HuH-7.5 (cell line): ENCODE data around the gene EDDM3A.
"Not testable (repeated sequence)": the region's sequence is repeated elsewhere in the genome, so short reads cannot be mapped to it uniquely, and the experiment has no call there.

Experiments used
- DNase-seq: peaks from one replicate; pipeline ENCODE4 v3.0.0; 2011; ENCODE audit warnings: low spot score

EDDM3A gene, protein sequence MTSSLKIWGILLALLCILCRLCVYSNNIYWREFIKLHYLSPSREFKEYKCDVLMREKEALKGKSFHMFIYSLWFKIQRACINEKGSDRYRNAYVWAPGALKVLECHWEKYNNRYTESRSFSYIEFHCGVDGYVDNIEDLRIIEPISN

DNA sequence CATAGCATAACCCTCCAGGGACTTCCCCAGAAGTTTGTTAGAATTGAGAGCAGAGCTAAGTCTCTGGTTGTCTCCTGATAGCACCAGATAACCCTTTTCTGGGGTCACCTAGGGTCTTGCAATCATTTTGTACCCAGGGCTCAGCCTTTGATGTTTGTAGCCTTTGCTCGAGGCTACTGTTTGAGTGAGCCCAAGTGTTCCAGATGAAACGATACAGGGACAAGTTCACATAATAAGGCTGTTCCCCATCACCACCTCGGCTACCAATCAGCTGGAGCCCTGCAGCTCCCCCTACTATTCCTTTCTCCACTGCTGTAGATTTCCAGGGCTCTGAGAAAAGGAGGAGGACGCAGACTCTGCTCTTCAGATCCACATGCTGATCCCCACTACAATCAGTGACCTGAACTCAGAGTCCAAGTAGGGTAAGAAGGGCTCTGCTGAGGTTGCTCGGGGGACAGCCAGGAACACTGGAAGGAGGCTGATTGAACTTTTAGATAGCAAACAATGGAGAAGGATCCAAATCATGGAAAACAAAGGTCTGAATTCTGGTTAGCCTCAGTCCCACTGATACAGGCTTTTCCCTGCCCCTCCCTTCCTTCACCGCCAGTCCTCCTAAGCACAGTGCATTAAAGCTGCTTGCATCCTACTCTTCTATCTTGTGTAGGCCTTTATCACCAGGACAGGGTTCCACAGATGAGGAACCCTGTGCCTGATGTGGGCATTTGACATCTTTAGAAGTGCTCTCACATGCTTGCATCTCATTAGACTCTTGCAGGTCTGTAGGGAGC, at the start of gene EDDM3A:
EDDM3A (plus strand) TSS at position 317 of the 788 bp plus-strand sequence. CDS start 1,694 bp downstream, outside the sequence.
- no peak for DNase-seq

DNA sequence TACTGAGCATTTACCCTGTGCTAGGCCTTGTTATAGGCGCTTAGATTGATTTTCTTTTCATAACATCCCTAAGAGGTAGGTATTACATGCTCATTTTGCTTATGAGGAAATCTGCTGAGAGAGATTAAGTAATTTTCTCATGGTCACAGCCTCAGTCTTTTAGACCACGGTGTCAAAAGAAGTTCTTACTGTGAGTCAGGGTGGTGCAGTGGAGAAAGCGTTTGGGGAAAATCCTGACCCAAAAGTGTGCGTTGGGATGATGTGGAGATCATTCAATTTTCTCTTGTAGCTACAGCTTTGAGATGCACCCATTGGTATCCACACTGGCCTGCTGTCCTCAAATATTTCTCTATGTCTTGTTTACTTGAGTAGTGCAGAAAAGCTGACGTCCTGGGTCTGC, 48.9 kb upstream of the EDDM3A start:
- no peak for DNase-seq

DNA sequence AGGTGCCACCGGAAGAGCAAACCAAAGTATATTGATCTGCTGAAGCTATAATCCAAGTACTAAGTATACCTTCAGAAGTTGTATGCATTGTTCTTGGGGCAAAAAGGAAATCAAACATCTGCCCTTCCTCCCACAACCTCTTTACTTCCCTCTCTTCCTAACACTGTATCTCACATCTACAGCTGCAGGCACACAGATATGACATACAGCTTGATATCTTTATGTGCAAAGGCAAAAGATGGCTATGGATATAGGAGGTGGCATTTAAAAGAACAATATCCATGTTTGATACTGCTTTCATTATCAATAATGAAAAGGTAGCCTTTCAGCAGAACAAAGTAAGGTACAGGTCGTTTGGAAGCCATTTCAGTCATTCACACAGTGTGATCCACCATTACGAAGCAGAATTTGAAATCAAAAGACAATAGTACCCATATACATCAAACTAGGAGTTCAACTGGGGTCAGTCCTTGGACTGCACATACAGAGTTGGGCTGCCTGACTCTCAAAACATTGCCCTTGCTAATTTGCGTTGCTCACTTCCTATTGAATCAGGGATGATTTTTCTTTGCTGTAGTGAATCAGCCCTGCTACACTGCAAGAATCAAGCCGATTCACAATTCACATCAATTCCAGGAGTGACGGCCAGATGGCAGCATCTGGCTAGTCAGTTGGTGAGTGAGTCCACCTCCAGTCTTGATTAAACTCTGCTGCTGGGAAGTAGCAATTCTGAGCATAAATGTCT, 48.2 kb upstream of the EDDM3A start:
- DNase-seq = no peak

DNA sequence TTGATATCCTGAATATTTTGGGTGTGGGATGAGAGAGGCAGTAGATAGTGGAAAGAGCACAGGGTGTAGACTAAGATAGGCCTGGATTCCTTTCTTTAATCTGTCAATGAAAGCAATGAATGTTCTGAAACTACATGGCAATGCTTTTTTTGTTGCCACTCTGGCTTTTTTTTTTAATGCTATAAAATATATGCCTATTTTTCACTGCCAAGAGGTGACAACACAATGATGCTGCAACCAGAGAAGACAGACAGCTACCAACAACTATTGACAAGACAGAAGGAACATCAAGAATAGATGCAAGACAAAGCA, 47.7 kb upstream of the EDDM3A start:
- no peak for DNase-seq

DNA sequence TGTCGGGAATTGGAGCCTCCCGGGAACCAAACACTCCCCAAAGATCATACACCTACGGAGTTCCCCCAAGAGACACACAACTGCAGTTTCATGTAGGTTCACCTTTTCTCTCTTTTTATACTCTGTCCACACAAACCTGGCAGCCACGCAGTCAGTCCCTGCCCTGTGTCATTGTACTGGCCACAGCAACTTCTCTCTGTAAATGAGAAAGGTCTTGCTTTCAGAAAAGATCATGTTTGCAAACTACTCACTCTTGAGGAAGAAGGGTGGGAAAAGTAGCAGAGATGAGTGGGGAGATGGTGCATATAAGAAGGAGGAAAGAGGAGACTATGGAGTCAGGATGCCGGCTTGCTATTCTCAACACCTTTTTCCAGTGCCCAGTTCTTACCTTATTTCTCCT, 46.8 kb upstream of the EDDM3A start:
- no peak for DNase-seq

DNA sequence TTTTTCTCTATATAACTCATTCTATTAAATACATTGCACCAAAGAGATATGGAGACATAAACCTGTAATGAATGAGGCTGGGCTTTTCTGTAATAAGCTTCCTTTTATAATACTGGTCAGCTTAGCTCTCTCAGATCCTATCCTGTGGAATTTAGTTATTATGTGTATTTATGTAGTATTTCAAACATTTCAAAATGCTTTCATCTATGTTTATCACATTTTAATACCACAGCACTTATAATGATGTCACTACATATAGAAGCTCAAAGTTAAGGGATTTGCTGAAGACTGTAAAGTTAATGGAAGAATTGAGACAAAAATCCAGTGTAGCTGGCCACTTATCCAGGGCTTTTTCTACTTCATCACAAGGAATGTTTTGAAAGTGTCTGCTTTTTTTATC, 45.8 kb upstream of the EDDM3A start:
- no peak for DNase-seq

DNA sequence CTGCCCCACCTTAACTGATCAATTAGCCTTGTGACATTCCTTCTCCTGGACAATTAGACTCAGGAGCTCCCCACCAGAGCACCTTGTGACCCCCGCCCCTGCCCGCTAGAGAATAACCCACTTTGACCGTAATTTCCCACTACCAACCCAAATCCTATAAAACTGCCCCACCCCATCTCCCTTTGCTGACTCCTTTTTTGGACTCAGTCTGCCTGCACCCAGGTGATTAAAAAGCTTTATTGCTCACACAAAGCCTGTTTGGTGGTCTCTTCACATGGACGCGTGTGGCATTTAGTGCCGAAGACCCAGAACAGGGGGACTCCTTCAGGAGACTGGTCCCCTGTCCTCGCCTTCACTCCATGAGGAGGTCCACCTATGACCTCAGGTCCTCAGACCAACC, 44.7 kb upstream of the EDDM3A start:
- not testable (repeated sequence) for DNase-seq

DNA sequence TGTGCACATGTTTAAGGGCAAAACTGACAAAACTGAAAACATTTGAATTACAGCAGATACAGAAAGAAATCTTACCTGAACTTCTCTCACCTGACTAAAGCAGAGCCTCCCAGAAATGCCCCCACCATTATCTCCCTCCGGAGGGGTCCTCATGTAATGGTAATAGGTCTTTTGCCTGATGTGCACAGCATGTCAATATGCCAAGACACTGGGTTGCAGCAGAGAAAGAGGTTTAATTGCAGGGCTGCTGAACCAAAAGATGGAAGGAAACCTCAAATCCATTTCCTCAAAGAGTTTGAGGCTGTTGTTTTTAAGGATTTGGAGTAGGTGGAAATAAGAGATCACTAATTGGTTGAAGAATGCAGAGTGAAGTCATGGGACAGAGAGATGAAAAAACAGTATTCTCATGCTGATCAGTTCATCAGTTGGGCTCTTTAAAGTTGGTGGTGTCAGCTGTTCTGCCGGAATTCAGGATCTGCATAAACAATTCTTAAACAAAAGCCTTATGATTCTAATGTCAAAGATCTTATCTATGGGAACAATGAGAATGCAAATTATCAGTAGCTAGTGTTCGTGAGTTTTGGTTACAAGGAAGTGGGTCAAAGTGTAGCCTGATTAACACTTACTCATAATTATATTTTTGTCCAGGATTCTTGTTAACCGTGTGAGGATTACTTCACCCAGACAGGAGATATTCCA, 38.9 kb upstream of the EDDM3A start:
- DNase-seq = no peak

DNA sequence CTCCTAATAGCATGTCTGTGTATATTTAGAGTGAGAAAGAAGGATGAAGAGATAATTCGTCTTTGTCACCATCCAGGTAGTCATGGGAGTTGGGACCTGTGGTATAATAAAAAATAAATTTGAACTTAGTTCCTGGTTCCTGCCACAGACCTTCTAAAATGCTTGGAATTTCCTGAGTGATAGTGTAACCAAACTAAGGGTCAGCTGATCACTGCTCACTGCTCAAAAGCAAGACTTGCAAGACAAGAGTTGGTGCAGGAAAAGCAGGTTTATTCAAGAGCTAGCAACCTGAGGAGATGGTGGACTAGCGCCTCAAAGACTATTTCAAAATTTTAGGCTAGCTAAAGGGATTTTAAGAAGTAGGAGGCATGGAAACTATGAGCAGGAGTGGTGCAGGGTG, 38.1 kb upstream of the EDDM3A start:
- DNase-seq = no peak

DNA sequence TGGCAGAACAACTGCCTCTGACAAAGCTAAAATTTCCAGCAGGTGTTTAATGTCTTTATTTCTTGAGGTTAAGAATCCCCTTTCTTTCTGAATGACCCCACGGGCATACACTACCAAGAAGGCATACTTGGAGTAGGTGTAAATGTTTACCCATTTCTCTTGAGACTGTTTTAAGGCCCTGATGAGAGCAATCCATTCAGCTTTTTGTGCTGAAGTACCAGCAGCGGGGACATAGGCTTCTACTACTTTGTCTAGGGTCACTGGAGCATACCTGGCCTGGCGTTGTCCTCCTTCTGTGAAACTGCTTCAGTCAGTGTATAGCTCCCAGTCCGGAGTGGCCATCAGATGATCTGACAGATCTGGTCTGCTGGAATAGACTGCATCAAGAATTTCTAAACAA, 34.4 kb upstream of the EDDM3A start:
- DNase-seq = no peak

DNA sequence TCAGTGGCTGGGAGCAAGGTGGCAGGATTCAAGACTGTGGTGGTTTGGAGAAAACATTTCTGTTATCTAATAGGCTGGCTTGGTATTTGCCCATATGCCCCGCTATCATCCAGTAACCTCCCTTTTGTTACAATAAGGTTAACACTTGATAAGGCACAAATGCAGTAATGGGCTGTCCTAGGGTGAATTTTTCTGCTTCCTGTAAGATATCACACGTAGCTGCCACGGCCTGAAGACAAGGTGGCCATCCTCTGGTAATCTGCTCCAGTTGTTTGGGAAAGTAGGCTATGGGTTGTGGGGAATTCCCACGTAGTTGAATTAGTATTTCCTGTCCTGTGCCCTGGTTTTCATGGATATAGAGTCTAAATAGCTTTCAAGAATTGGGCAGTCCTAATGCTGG, 34.0 kb upstream of the EDDM3A start:
- no peak for DNase-seq

DNA sequence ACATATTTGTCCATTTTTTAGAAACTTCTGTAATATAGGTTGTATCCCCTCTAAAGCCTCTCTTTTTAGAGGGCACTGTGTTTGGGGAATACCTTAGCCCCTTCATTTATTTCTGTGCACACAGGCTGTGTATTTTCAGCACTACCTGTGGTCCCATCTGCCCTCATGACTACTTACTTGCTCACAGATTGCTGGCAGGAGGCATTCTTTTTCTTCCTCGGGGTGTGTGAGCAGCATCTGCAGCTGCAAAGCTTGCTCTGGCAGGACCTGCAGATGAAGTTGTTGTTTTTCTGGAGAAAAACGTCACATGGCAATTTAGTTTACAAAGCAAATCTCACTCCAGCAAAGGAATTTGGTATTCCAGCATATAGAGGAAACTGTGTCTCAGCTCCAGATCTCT, 32.8 kb upstream of the EDDM3A start:
- no peak for DNase-seq

DNA sequence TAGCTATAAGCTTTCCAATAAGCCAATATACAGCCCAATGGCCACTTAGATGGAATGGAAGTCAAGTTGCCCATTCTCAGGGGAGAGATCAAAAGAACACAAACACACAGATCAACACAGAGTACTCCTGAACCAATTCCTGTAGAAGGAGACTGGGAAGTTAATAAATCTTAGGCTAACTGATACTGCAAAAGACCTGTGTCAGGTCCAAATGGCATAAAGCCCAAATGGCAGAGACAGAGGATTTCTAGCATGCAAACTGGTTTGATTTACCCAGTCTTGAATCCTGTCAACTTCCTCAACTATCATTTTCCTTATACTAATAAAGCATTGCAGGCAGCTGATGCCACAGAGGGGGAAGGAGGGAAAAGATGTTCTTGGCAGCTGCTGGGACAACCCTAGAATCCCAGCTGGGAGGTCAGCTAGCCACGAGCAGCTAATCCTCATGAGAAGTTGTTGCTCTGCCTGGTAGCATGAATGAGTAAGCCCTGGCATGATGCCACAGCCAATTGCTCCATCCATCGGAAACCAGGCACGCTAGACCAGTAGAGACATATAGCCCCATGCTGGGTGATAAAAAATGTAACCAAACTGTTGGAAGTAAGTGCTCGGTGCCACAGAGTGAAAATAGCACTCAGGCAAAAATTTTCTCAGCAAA, 31.0 kb upstream of the EDDM3A start:
- DNase-seq = no peak

DNA sequence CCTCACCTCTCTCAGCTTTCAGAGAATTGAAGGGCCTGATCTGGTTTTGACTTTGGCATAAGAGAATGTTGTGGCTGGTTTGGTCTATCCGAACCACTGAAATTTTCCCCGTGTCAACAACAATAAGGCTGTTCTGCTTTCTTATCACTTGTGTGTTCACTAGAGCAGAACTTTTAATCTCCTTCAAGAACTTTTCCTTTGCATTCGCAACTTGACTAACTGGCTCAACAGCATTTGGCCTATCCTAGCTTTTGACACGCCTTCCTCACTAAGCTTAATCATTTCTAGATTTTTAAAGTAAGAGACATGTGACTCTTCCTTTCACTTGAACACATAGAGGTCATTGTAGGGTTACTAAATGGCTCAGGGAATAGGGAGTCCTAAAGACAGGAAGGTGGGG, 25.9 kb upstream of the EDDM3A start:
- no peak for DNase-seq

DNA sequence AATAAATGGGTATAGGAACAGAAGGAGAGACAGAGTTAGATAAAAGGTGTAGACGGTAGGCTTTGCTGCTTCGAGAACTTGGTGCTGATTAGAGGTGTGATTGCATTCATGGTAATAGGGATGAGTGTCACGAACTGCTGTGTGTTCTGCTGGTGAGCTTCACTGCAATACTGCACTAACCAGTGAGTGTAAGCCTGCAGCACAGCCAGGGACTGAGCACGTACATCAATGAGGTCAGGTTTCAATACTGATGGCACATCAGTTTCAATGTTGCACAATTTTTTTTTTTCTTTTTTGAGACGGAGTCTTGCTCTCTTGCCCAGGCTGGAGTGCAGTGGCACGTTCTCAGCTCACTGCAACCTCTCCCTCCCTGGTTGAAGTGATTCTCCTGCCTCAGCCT, 24.9 kb upstream of the EDDM3A start:
- DNase-seq = no peak

DNA sequence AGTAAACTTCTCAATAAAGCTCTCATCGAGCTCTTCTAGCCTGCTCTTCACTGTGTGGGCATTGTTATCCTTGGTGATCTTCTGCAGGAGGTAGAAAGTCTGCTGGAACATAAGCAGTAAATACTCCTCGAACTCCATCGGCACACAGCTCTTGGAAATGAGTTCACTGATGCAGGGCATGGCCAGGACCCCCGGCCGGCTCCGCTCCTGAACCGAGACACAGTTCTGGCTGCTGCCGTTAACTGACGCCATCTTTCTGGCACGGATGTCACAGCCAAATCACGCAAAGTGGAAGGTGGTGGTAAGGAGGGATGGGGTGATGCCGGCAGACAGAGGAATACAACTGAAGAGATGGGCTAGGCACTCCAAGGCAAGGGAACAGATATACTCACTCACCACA, 23.7 kb upstream of the EDDM3A start:
- no peak for DNase-seq

DNA sequence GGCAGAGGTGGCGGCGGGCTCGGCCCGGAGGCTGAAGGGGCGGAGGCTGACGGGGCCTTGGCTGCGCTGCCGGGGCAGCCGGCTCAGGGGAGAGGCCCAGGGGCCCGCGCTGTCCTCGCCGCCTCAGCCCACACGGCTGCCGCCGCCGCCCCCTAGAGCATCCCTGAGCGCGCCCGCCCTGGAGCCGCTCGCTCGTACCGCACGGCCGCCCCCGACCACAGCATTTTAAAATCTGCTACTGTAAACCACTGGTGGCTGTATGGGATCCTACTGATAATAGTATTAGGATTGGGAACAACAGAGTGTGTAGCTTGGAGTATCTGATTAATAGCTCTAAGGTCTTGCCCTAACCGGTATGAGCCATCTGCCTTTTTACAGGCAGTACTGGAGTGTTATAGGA, 22.2 kb upstream of the EDDM3A start:
- no peak for DNase-seq

DNA sequence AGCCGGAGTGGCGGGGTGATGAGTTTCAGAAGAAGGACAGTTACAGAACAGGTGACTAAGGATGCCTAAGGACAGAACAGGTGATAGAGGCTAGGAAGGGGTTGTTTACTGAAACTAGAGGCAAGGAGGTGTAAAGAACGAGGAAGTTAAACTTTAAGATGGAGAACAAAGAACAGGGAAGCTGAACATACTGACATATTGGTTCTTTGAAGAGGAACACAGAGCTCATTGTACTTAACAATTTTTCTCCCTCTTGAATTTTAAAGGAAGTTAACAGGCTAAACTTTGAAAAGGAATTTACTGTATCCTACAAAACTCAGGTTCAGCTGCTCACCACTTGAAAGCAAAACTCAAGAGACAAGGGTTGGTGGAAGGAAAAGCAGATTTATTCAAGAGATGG, 19.6 kb upstream of the EDDM3A start:
- not testable (repeated sequence) for DNase-seq

DNA sequence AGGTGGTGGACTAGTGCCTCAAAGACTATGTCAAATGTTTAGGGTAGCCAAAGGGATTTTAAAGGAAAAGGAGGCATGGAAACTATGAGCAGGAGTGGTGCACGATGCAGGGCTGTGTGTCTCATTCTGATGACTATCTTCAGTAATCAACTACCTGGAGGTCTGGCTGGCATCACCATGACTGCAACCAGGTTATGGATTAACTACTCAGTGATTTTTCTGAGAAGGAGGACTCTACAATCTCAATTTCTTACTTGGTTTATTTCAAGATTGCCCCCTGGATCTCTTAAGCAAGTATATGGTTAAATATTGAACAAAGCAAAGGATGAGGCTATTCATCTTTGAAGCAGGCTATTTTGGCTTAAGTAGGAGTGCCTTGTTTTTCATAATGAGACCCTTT, 19.2 kb upstream of the EDDM3A start:
- DNase-seq = no peak

DNA sequence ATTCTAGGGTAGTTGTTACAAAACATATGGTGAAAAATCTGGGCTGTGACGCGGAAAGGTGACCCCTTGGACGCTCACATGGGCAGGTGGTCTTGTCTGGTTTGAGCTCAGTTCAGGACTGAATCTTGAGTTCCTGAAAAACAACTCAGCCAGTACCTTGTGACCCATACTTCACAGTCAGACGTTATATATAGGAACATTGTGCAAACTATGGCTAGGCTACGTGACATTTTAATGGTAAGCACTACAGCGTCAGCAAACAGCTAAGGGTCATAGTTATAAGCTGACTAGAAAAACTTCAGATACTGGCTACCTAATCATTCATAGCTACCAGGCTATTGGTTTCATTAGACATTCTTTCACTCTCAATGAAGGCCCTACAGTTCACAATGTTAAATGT, 14.8 kb upstream of the EDDM3A start:
- no peak for DNase-seq

DNA sequence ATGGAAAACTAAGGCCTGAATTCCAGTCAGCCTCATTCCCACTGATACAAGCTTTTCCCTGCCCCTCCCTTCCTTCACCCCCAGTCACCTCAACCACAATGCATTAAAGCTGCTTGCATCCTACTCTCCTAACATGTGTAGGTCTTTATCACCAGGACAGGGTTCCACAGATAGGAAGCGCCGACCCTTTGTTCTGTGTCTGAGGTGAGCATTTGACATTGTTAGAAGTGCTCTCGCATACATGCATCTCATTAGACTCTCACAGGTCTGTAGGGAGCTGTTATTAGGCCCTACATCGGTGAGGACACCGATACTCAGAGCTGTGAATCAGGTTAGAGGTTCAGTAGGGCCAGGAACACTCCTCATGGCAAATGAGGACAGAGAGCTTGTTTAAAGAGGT, 13.2 kb upstream of the EDDM3A start:
- no peak for DNase-seq

DNA sequence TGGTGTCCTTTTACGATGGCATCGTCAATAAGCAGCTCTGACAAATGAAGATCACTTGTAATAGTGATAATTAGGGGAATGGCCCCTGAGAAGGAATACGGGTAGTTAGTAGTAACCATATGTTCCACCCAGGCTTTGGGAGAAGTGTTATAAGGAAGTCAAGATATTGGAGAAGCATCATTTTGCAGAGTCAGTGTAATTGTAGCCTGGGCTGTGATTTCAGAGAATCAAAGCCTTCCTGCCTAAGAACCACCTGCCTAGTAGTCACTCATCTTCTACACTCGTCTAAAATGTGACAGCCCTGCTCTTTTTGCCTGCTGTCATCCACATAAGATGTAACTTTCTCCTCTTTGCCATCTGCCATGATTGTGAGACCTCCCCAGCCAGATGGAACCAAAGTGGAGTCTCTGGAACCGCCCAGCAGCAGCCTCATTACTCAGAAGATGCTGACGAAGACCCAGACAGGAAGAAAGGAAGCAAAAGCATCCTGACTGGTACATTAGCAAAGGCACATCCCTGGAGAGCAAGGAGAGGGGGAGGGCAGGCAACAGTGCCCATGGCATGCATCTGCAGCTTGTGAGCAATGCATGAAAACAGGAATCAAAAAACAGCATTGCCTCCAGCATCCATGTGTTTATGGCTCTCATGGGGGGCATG, 12.6 kb upstream of the EDDM3A start:
- no peak for DNase-seq
